GM23338 (cell line): Measurements from ENCODE around the gene PANK4. TPM values are rescaled to one million over a fixed set of nuclear protein-coding genes. Genes with fewer than 3 reads are reported as not detected.

ENCODE experiments used
- ETS1 ChIP-seq: IDR thresholded peaks from 2 replicates; pipeline ENCODE4 v1.6.1; 2016; ENCODE audit warnings: antibody characterized with exemption
- EZH2 ChIP-seq: fragments of 200-600 bp; sonication (generic); IDR thresholded peaks from one replicate; pipeline ENCODE4 v1.8.0; 2017; ENCODE audit warnings: antibody characterized with exemption, mild to moderate bottlenecking, low read depth; ENCODE audit not compliant: unreplicated experiment
- POLR2AphosphoS5 ChIP-seq: IDR thresholded peaks from 2 replicates; pipeline ENCODE4 v1.6.1; 2016; ENCODE audit warnings: antibody characterized with exemption, low read depth
- REST ChIP-seq: IDR thresholded peaks from one replicate; pipeline ENCODE4 v1.6.1; 2018; ENCODE audit warnings: antibody characterized with exemption; ENCODE audit not compliant: unreplicated experiment
- ZNF462 ChIP-seq: fragments of 250-450 bp; sonication (Bioruptor Pico); IDR thresholded peaks from 2 replicates; pipeline ENCODE4 v1.5.0; 2020; ENCODE audit warnings: mild to moderate bottlenecking, moderate library complexity
- polyA plus RNA-seq: library from polyadenylated mRNA; unstranded; fragments of >200 nt; fragmentation: Nextera tagmentation; extraction: Ambion mirVana; gene quantifications from 2 replicates; pipeline ENCODE4 v1.2.1, GENCODE V29; 2016
- total RNA-seq: library from RNA; depleted of rRNA; stranded (reverse); fragments of >200 nt; shearing (Covaris generic); gene quantifications from 2 replicates; pipeline ENCODE4 v1.2.3, GENCODE V29; 2014
- TF ChIP-seq, protein P1 (sequence below), 2 experiments: fragments of 200-600 bp in 1 of 2; sonication (generic) in 1 of 2; conservative IDR thresholded peaks; 2 replicates each; pipeline versions ENCODE4 v1.5.1 to v1.6.1; 2016 to 2017; ENCODE audit warnings: antibody characterized with exemption in 2 of 2, low read depth in 2 of 2, mild to moderate bottlenecking in 2 of 2, moderate library complexity in 1 of 2

Gene PANK4
- total and polyA plus RNA-seq, 2 experiments from 2014 or later: 25.8 to 43.7 TPM

DNA sequence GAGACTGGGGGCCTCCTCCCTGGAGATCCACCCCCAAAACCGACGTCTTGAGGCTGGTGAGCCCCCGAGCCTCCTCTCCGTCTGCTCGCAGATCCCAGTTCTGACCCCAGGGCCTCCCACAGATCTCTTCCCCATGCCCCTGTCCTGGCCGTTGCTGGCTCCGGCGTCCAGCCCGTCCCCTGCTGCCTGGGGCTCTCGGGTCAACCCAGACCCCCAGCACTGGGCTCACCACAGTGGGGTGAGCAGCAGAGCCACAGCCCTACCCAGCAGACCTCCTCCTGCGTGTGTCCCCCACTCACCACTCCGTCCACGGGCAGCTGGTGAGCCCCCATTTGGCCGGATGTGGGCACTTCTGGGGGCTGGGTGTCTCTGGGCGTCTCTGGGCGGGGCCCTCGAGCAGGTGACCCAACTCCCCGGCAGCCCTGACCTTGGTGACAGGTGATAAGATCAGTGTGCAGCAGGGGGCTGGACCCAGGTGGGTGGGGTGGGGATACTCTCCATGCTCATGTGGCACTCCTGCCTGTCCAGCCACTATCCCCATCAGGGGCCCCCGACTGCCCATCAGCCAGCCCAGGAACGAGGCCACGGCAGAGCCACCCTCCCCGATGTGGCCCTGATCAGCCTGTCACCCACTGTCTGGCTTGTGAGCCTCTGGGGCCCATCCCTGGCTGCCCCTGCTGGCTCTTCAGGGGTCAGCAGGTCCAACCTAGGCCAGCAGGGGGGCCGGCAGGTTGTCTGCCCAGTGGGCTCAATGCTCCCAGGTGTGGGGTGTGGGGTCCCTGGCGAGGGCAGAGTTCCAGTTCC lies 30.5 kb upstream of the PANK4 start (continued):
- TF ChIP-seq ZNF462 (CRISPR knock-in tag) (no peak), EZH2 (no peak), ETS1 (no peak), POLR2AphosphoS5 (no peak), REST (no peak)
- TF ChIP-seq, protein P1, sequence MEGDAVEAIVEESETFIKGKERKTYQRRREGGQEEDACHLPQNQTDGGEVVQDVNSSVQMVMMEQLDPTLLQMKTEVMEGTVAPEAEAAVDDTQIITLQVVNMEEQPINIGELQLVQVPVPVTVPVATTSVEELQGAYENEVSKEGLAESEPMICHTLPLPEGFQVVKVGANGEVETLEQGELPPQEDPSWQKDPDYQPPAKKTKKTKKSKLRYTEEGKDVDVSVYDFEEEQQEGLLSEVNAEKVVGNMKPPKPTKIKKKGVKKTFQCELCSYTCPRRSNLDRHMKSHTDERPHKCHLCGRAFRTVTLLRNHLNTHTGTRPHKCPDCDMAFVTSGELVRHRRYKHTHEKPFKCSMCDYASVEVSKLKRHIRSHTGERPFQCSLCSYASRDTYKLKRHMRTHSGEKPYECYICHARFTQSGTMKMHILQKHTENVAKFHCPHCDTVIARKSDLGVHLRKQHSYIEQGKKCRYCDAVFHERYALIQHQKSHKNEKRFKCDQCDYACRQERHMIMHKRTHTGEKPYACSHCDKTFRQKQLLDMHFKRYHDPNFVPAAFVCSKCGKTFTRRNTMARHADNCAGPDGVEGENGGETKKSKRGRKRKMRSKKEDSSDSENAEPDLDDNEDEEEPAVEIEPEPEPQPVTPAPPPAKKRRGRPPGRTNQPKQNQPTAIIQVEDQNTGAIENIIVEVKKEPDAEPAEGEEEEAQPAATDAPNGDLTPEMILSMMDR (conservative IDR thresholded peaks at IDR 0.05; ENCODE audit: low read depth in 2 of 2): no peak
